DLD1 (cell line): ENCODE results near the gene PRKX.
"Not testable (repeated sequence)": the region's sequence is repeated elsewhere in the genome, so short reads cannot be mapped to it uniquely, and the experiment has no call there.

ENCODE experiments used
- in situ Hi-C: cut with HindIII; loops from 2 replicates; pipeline ENCODE4 v1.10.0; 2017; ENCODE audit warnings: low sequenced_read_pairs

The PRKX gene

GRCh38 chrX:3585719-3586118 lies 127.7 kb downstream of the PRKX start:
- in situ Hi-C loops = no loop called here

- in situ Hi-C loops = no loop called here
These were observed 128.9 kb downstream of the PRKX start for GRCh38 chrX:3584415-3584996.

- in situ Hi-C loops = no loop called here
These were observed 131.0 kb downstream of the PRKX start for GRCh38 chrX:3582451-3582850.

GRCh38 chrX:3581609-3582108 lies 131.8 kb downstream of the PRKX start:
- in situ Hi-C loops = no loop called here

- in situ Hi-C loops = no loop called here
These were observed 135.9 kb downstream of the PRKX start for GRCh38 chrX:3577551-3577950.

GRCh38 chrX:3576886-3577501 lies 136.5 kb downstream of the PRKX start:
- in situ Hi-C loops = no loop called here

- in situ Hi-C loops = no loop called here
These were observed 145.8 kb downstream of the PRKX start for GRCh38 chrX:3567686-3568085.

- in situ Hi-C loops = no loop called here
These were observed 150.0 kb downstream of the PRKX start for GRCh38 chrX:3563451-3563850.

GRCh38 chrX:3560010-3560409 lies 153.4 kb downstream of the PRKX start:
- in situ Hi-C loops = not testable (repeated sequence)
